HEK293 (cell line): Measurements from ENCODE around the gene HIGD2A.

Source experiments
- CTCF ChIA-PET: fragments of 350-600 bp; formaldehyde crosslinking; extraction: SDS; loops from one replicate; lab custom pipeline; 2021; ENCODE audit warnings: antibody characterized with exemption; lab: Yijun Ruan, JAX
- POLR2A ChIA-PET: fragments of 300-600 bp; formaldehyde crosslinking; extraction: SDS; loops from one replicate; lab custom pipeline; 2020; ENCODE audit warnings: antibody characterized with exemption, inconsistent platforms; lab: Yijun Ruan, JAX
- H3K27ac ChIP-seq: fragments of 200-500 bp; sonication (Bioruptor generic); 2 replicates; pipeline ENCODE4 v1.5.1; 2014; ENCODE audit warnings: low read depth, low read length, control low read depth, inconsistent platforms; ENCODE audit errors: extremely low read depth
- H3K36me3 ChIP-seq, 2 experiments: fragments of 200-500 bp in 1 of 2; sonication (Bioruptor generic) in 1 of 2; 1 replicate in 1 of 2; 2 replicates in 1 of 2; pipeline ENCODE4 v1.5.1; 2014 to 2017; ENCODE audit warnings: inconsistent platforms in 2 of 2, low read length in 2 of 2; ENCODE audit not compliant: control insufficient read depth in 2 of 2, insufficient read depth in 1 of 2
- H3K4me1 ChIP-seq: fragments of 200-500 bp; sonication (Bioruptor generic); 2 replicates; pipeline ENCODE4 v1.5.1; 2014; ENCODE audit warnings: mild to moderate bottlenecking, low read length, inconsistent platforms; ENCODE audit not compliant: control insufficient read depth, insufficient read depth
- H3K4me3 ChIP-seq: 2 replicates; pipeline ENCODE4 v1.5.1; 2011; ENCODE audit warnings: low read depth, mild to moderate bottlenecking, control low read depth, low read length, moderate library complexity
- H3K9me3 ChIP-seq: fragments of 200-500 bp; sonication (Bioruptor generic); 2 replicates; pipeline ENCODE4 v1.5.1; 2014; ENCODE audit warnings: low read depth, low read length, inconsistent platforms; ENCODE audit not compliant: control insufficient read depth, insufficient read depth
- KLF16 ChIP-seq: fragments of 450-650 bp; formaldehyde crosslinking; IDR thresholded peaks from 2 replicates; pipeline ENCODE4 v1.5.1; 2017; ENCODE audit warnings: missing biosample characterization, missing genetic modification characterization
- KLF8 ChIP-seq: fragments of 450-650 bp; formaldehyde crosslinking; IDR thresholded peaks from 2 replicates; pipeline ENCODE4 v1.5.1; 2016; ENCODE audit warnings: missing biosample characterization, missing genetic modification characterization
- MZF1 ChIP-seq: fragments of 450-650 bp; formaldehyde crosslinking; IDR thresholded peaks from 2 replicates; pipeline ENCODE4 v1.5.1; 2017; ENCODE audit warnings: missing biosample characterization, missing genetic modification characterization, borderline replicate concordance
- OSR2 ChIP-seq: fragments of 450-650 bp; formaldehyde crosslinking; IDR thresholded peaks from 2 replicates; pipeline ENCODE4 v1.5.1; 2016; ENCODE audit warnings: missing biosample characterization, missing genetic modification characterization
- SCRT2 ChIP-seq: fragments of 450-650 bp; formaldehyde crosslinking; IDR thresholded peaks from 2 replicates; pipeline ENCODE4 v1.5.1; 2016; ENCODE audit warnings: missing biosample characterization, missing genetic modification characterization
- SETDB1 ChIP-seq: IDR thresholded peaks from one replicate; pipeline ENCODE4 v1.6.1; 2017; ENCODE audit warnings: mild to moderate bottlenecking, low read length, moderate library complexity, mixed read lengths; ENCODE audit not compliant: insufficient read length
- TRIM28 ChIP-seq: IDR thresholded peaks from 2 replicates; pipeline ENCODE4 v1.6.1; 2011; ENCODE audit warnings: low read length, control low read depth, borderline replicate concordance
- ZEB2 ChIP-seq: fragments of 450-650 bp; formaldehyde crosslinking; IDR thresholded peaks from 2 replicates; pipeline ENCODE4 v1.5.1; 2016; ENCODE audit warnings: missing biosample characterization, missing genetic modification characterization
- ZFP3 ChIP-seq: fragments of 450-650 bp; formaldehyde crosslinking; IDR thresholded peaks from 2 replicates; pipeline ENCODE4 v1.5.1; 2016; ENCODE audit warnings: low read depth, missing biosample characterization, missing genetic modification characterization
- ZNF2 ChIP-seq: fragments of 450-650 bp; formaldehyde crosslinking; IDR thresholded peaks from 2 replicates; pipeline ENCODE4 v1.5.1; 2016; ENCODE audit warnings: missing biosample characterization, missing genetic modification characterization
- ZNF324 ChIP-seq: fragments of 450-650 bp; formaldehyde crosslinking; IDR thresholded peaks from 2 replicates; pipeline ENCODE4 v1.5.1; 2016; ENCODE audit warnings: missing biosample characterization, missing genetic modification characterization
- ZNF350 ChIP-seq: fragments of 450-650 bp; formaldehyde crosslinking; IDR thresholded peaks from 2 replicates; pipeline ENCODE4 v1.5.0; 2017; ENCODE audit warnings: missing biosample characterization, mild to moderate bottlenecking, missing genetic modification characterization
- ZNF391 ChIP-seq: fragments of 450-650 bp; formaldehyde crosslinking; IDR thresholded peaks from 2 replicates; pipeline ENCODE4 v1.5.1; 2016; ENCODE audit warnings: low read depth, missing biosample characterization, missing genetic modification characterization, borderline replicate concordance
- ZNF785 ChIP-seq: fragments of 450-650 bp; formaldehyde crosslinking; IDR thresholded peaks from 2 replicates; pipeline ENCODE4 v1.5.1; 2016; ENCODE audit warnings: missing biosample characterization, missing genetic modification characterization
- ZNF792 ChIP-seq: fragments of 450-650 bp; formaldehyde crosslinking; IDR thresholded peaks from 2 replicates; pipeline ENCODE4 v1.5.1; 2016; ENCODE audit warnings: missing biosample characterization, missing genetic modification characterization
- ZNF837 ChIP-seq: fragments of 450-650 bp; formaldehyde crosslinking; IDR thresholded peaks from 2 replicates; pipeline ENCODE4 v1.5.1; 2016; ENCODE audit warnings: missing biosample characterization, missing genetic modification characterization
- TF ChIP-seq, protein P1 (sequence below): fragments of 450-650 bp; formaldehyde crosslinking; IDR thresholded peaks from 2 replicates; pipeline ENCODE4 v1.5.1; 2016; ENCODE audit warnings: missing biosample characterization, missing genetic modification characterization
- TF ChIP-seq, protein P2 (sequence below): fragments of 450-650 bp; formaldehyde crosslinking; IDR thresholded peaks from 2 replicates; pipeline ENCODE4 v1.5.1; 2016; ENCODE audit warnings: missing biosample characterization, missing genetic modification characterization
- TF ChIP-seq, protein P3 (sequence below): fragments of 450-650 bp; formaldehyde crosslinking; IDR thresholded peaks from 2 replicates; pipeline ENCODE4 v1.5.1; 2016; ENCODE audit warnings: missing biosample characterization, missing genetic modification characterization, borderline replicate concordance

The HIGD2A gene

DNA sequence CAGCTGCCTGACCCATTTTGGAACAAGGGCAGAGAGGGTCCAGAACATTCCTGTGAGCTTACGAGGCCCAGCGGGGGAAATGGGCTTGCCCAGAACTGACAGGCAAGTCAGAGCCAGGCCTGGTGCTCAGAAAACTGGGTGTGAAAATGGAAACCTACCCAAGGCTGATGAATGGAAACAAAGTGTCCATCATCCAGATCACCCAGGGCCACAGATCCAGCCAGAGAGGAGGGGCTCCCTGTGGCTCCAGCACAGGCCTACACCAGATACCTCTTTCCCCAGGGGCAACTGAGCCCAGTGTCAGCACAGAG lies 24.7 kb downstream of the HIGD2A start:
- H3K4me3 ChIP-seq: no peak overlapping the region
- H3K4me1 ChIP-seq: no peaks in the 10 kb centered on the region
- H3K27ac ChIP-seq: no peak overlapping the region
- peaks cover 8 to 21% of the 10 kb centered on the region in 2 experiments; a peak in 2 of 3 replicates for H3K36me3 ChIP-seq
- TF ChIP-seq, protein P1, sequence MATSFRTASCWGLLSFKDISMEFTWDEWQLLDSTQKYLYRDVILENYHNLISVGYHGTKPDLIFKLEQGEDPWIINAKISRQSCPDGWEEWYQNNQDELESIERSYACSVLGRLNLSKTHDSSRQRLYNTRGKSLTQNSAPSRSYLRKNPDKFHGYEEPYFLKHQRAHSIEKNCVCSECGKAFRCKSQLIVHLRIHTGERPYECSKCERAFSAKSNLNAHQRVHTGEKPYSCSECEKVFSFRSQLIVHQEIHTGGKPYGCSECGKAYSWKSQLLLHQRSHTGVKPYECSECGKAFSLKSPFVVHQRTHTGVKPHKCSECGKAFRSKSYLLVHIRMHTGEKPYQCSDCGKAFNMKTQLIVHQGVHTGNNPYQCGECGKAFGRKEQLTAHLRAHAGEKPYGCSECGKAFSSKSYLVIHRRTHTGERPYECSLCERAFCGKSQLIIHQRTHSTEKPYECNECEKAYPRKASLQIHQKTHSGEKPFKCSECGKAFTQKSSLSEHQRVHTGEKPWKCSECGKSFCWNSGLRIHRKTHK (tag by site-specific recombination): no peak
- TF ChIP-seq, protein P2, sequence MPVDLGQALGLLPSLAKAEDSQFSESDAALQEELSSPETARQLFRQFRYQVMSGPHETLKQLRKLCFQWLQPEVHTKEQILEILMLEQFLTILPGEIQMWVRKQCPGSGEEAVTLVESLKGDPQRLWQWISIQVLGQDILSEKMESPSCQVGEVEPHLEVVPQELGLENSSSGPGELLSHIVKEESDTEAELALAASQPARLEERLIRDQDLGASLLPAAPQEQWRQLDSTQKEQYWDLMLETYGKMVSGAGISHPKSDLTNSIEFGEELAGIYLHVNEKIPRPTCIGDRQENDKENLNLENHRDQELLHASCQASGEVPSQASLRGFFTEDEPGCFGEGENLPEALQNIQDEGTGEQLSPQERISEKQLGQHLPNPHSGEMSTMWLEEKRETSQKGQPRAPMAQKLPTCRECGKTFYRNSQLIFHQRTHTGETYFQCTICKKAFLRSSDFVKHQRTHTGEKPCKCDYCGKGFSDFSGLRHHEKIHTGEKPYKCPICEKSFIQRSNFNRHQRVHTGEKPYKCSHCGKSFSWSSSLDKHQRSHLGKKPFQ (tag by site-specific recombination): no peak
- TF ChIP-seq ZNF391 (tag by site-specific recombination) (no peak), KLF8 (no peak), SCRT2 (tag by site-specific recombination) (no peak), ZEB2 (tag by site-specific recombination) (no peak), TRIM28 (no peak), ZFP3 (tag by site-specific recombination) (no peak), MZF1 (tag by site-specific recombination) (no peak), SETDB1 (no peak), OSR2 (no peak), ZNF785 (tag by site-specific recombination) (no peak), KLF16 (tag by site-specific recombination) (no peak), ZNF792 (tag by site-specific recombination) (no peak)
- TF ChIP-seq, protein P3, sequence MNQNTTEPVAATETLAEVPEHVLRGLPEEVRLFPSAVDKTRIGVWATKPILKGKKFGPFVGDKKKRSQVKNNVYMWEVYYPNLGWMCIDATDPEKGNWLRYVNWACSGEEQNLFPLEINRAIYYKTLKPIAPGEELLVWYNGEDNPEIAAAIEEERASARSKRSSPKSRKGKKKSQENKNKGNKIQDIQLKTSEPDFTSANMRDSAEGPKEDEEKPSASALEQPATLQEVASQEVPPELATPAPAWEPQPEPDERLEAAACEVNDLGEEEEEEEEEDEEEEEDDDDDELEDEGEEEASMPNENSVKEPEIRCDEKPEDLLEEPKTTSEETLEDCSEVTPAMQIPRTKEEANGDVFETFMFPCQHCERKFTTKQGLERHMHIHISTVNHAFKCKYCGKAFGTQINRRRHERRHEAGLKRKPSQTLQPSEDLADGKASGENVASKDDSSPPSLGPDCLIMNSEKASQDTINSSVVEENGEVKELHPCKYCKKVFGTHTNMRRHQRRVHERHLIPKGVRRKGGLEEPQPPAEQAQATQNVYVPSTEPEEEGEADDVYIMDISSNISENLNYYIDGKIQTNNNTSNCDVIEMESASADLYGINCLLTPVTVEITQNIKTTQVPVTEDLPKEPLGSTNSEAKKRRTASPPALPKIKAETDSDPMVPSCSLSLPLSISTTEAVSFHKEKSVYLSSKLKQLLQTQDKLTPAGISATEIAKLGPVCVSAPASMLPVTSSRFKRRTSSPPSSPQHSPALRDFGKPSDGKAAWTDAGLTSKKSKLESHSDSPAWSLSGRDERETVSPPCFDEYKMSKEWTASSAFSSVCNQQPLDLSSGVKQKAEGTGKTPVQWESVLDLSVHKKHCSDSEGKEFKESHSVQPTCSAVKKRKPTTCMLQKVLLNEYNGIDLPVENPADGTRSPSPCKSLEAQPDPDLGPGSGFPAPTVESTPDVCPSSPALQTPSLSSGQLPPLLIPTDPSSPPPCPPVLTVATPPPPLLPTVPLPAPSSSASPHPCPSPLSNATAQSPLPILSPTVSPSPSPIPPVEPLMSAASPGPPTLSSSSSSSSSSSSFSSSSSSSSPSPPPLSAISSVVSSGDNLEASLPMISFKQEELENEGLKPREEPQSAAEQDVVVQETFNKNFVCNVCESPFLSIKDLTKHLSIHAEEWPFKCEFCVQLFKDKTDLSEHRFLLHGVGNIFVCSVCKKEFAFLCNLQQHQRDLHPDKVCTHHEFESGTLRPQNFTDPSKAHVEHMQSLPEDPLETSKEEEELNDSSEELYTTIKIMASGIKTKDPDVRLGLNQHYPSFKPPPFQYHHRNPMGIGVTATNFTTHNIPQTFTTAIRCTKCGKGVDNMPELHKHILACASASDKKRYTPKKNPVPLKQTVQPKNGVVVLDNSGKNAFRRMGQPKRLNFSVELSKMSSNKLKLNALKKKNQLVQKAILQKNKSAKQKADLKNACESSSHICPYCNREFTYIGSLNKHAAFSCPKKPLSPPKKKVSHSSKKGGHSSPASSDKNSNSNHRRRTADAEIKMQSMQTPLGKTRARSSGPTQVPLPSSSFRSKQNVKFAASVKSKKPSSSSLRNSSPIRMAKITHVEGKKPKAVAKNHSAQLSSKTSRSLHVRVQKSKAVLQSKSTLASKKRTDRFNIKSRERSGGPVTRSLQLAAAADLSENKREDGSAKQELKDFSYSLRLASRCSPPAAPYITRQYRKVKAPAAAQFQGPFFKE: no peak
- CTCF ChIA-PET: interaction anchor here (0.7 kb wide), 1 partner anchor 555 kb away, joined by 3 read pairs; no protein-coding TSS in a partner anchor
- POLR2A ChIA-PET: no interaction called here
- H3K9me3 ChIP-seq: no peaks in the 10 kb centered on the region

DNA sequence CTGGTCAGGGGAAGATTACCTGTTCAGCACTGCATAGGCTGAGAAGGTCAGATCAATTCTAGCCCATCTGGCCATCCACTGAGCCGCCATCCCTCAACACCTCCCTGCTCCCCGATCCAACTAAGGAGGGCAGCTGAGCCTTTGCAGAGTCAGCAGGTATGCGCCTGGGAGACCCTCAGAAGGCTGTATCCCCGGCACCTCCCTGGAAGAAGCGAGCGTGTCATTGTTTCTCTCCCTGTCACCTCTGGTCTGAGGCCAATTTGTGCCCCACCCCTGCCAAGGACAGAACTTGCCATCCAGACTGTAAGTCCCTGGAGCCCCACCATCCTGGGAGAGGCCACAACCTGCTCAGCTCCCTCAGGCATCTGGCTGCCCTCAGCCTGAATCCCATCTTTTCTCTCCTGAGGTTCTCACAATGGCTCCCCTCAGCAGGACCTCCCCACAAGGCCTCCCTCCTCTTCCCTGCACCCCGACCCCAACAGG lies 25.2 kb downstream of the HIGD2A start:
- CTCF ChIA-PET: no interaction called here
- no peak overlapping the region for H3K27ac ChIP-seq
- peaks cover 7 to 18% of the 10 kb centered on the region in 2 experiments; a peak in 2 of 3 replicates for H3K36me3 ChIP-seq
- H3K4me1 ChIP-seq: no peaks in the 10 kb centered on the region
- POLR2A ChIA-PET: interaction anchor here (0.7 kb wide), 1 partner anchor 60 kb away, joined by 3 read pairs; no protein-coding TSS in a partner anchor
- H3K9me3 ChIP-seq: no peaks in the 10 kb centered on the region
- TF ChIP-seq ZNF837 (tag by site-specific recombination) (no peak), ZNF350 (tag by site-specific recombination) (no peak), ZNF2 (tag by site-specific recombination) (no peak), ZNF324 (no peak)
- H3K4me3 ChIP-seq: no peak overlapping the region
